Stomach (tissue), 9 donors: Measurements from ENCODE around the gene NCKAP5. TPM values are rescaled to one million over a fixed set of nuclear protein-coding genes. Genes with fewer than 3 reads are reported as not detected.

ENCODE experiments used
- DNase-seq, 2 donors: peaks; one replicate each; pipeline versions ENCODE4 v3.0.0 to v3.0.0-alpha.2; 2013 to 2019
- H3K27ac ChIP-seq, 5 donors: fragments of 200-600 bp in 4 of 5; sonication (generic) in 4 of 5; one replicate each; pipeline ENCODE4 v1.5.1; 2013 to 2019; ENCODE audit warnings: mild to moderate bottlenecking in 1 of 5, moderate library complexity in 1 of 5
- H3K27me3 ChIP-seq, 3 donors: fragments of 200-600 bp; sonication (generic); one replicate each; pipeline ENCODE4 v1.5.1; 2017 to 2019; ENCODE audit warnings: mixed run types in 1 of 3
- H3K36me3 ChIP-seq, 4 donors: fragments of 200-600 bp; sonication (generic); 1 replicate in 3 of 4; 2 replicates in 1 of 4; pipeline ENCODE4 v1.5.1; 2016 to 2019
- H3K4me1 ChIP-seq, 4 donors: fragments of 200-600 bp; sonication (generic); one replicate each; pipeline ENCODE4 v1.5.1; 2016 to 2019
- H3K4me3 ChIP-seq, 4 donors: fragments of 200-600 bp; sonication (generic) in 3 of 4; one replicate each; pipeline ENCODE4 v1.5.1; 2016 to 2019; ENCODE audit warnings: mild to moderate bottlenecking in 1 of 4
- H3K9me3 ChIP-seq, 4 donors: fragments of 200-600 bp; sonication (generic); one replicate each; pipeline ENCODE4 v1.5.1; 2016 to 2019
- EP300 ChIP-seq: sonication (generic); formaldehyde crosslinking; IDR thresholded peaks from one replicate; pipeline ENCODE4 v1.6.1; 2017; ENCODE audit warnings: antibody characterized with exemption
- POLR2A ChIP-seq, 4 donors: fragments of 450-650 bp; IDR thresholded peaks; one replicate each; pipeline ENCODE4 v1.6.1; 2016; ENCODE audit warnings: antibody characterized with exemption in 4 of 4, control low read depth in 2 of 4, mild to moderate bottlenecking in 1 of 4, moderate library complexity in 1 of 4
- POLR2AphosphoS5 ChIP-seq, 3 donors: sonication (generic); formaldehyde crosslinking; IDR thresholded peaks; one replicate each; pipeline ENCODE4 v1.6.1; 2016; ENCODE audit warnings: antibody characterized with exemption in 3 of 3
- WGBS, 5 donors: extraction: QIAGEN DNeasy Blood & Tissue Kit in 3 of 5; methylation state at CpG; one replicate each; pipeline versions ENCODE4 v1.1.5 to v1.1.7; 2013 to 2018; 5-methylcytosine and 5-hydroxymethylcytosine counted together
- intact Hi-C: fragments of 100-400 bp; cut with DNase I; formaldehyde crosslinking; loops from one replicate; pipeline ENCODE4 v1.15.1; 2023; ENCODE audit warnings: low total_unique reads
- polyA plus RNA-seq, 3 donors: library from polyadenylated mRNA; stranded (reverse); fragments of 200-250 nt; gene quantifications; one replicate each; pipeline ENCODE4 v1.2.3, GENCODE V29; 2013
- total RNA-seq, 5 donors: library from RNA; depleted of rRNA; stranded (reverse); fragments of >200 nt; gene quantifications; one replicate each; pipeline versions ENCODE4 v1.1.0 to v1.2.3, GENCODE V29; 2014 to 2016
- TF ChIP-seq, protein P1 (sequence below), 7 experiments: fragments of 450-650 bp in 4 of 7; fragments of 200-600 bp in 3 of 7; sonication (generic) in 3 of 7; IDR thresholded peaks; one replicate each; pipeline ENCODE4 v1.5.1; 2016 to 2019; ENCODE audit warnings: antibody characterized with exemption in 7 of 7, control low read depth in 2 of 7, mild to moderate bottlenecking in 1 of 7
- donor health status: healthy with polysubstance abuse.
- donor health status: Bipolar disorder and iron deficiency.
- donor health status: healthy.

The NCKAP5 gene
- total and polyA plus RNA-seq, 8 donors = 0.58 to 8.0 (median 1.6) TPM; not detected in 1

DNA sequence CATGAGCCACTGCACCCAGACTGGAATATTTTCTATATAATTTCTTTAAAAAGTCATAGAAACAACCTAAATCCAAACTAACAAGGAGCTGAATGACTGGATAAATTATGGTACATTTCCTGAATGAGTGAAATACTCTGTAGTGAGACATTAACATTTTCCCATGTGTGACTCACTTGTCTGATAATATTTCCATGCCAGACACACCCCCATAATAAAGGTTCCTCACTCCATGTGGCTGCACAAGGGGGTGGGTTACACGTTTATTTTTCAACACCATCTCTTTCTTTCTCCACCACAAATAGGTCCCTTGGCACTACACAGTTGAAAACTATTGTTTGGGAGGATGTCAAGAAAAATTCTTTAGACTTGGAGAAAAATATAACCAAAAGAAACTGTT, 632.0 kb downstream of the NCKAP5 start:
- 25 to 43% (median 35%) methylated on average over 1 of the region's 1 CpG for WGBS, 5 donors
- H3K4me1 ChIP-seq = no peaks in the 10 kb centered on the region
- intact Hi-C loops = no loop called here

DNA sequence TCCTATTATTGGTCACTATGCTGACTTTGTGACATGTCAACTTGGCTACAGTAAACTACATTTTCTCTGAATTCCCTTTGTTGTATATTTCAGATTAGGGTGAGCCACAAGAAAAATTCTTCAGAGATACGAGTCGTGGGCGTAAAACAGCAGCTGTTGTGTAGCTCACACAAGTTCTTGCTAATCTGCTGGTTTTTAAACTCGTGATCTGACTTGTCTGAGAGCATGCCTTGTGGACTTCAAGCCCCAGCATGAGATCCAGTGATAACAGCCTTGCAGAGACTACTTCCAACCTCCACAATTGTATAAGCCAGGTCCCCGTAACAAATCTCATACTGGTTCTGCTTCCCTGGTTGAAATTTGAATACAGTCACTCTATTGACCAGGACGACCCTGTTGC, 638.5 kb downstream of the NCKAP5 start:
- no peak for TF ChIP-seq EP300
- no peak for TF ChIP-seq POLR2A (IDR thresholded peaks at IDR 0.05)
- TF ChIP-seq, protein P1, sequence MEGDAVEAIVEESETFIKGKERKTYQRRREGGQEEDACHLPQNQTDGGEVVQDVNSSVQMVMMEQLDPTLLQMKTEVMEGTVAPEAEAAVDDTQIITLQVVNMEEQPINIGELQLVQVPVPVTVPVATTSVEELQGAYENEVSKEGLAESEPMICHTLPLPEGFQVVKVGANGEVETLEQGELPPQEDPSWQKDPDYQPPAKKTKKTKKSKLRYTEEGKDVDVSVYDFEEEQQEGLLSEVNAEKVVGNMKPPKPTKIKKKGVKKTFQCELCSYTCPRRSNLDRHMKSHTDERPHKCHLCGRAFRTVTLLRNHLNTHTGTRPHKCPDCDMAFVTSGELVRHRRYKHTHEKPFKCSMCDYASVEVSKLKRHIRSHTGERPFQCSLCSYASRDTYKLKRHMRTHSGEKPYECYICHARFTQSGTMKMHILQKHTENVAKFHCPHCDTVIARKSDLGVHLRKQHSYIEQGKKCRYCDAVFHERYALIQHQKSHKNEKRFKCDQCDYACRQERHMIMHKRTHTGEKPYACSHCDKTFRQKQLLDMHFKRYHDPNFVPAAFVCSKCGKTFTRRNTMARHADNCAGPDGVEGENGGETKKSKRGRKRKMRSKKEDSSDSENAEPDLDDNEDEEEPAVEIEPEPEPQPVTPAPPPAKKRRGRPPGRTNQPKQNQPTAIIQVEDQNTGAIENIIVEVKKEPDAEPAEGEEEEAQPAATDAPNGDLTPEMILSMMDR (IDR thresholded peaks at IDR 0.05) = no peak
- no peak for TF ChIP-seq POLR2AphosphoS5 (IDR thresholded peaks at IDR 0.05)
- H3K4me1 ChIP-seq = no peaks in the 10 kb centered on the region
- no peak overlapping the region for H3K4me3 ChIP-seq
- intact Hi-C loops = no loop called here
- WGBS, 5 donors = 43 to 66% (median 47%) methylated on average over 6 of the region's 6 CpGs
- H3K9me3 ChIP-seq = no peaks in the 10 kb centered on the region
- no peak overlapping the region for H3K27ac ChIP-seq
- H3K27me3 ChIP-seq = no peaks in the 10 kb centered on the region
- no peaks in the 10 kb centered on the region for H3K36me3 ChIP-seq
- no peak for DNase-seq

More for the DNA sequence above, 632.0 kb downstream of the NCKAP5 start:
- H3K9me3 ChIP-seq = no peaks in the 10 kb centered on the region
- H3K4me3 ChIP-seq = no peak overlapping the region
- TF ChIP-seq, protein P1 (IDR thresholded peaks at IDR 0.05) = no peak
- TF ChIP-seq POLR2AphosphoS5 (IDR thresholded peaks at IDR 0.05) = no peak
- no peak for TF ChIP-seq EP300
- no peak for TF ChIP-seq POLR2A (IDR thresholded peaks at IDR 0.05)
- H3K27me3 ChIP-seq = no peaks in the 10 kb centered on the region
- H3K36me3 ChIP-seq = no peaks in the 10 kb centered on the region
- DNase-seq = no peak
- H3K27ac ChIP-seq = no peak overlapping the region

GRCh38 chr2:132923787-132924186, 644.5 kb downstream of the NCKAP5 start:
- 54 to 67% (median 61%) methylated on average over 3 of the region's 3 CpGs for WGBS, 5 donors
- peaks cover 0 to 4% (median 0%) of the 10 kb centered on the region in 4 donors for H3K4me1 ChIP-seq
- DNase-seq = peak in 1 of 2 donors; percentile 72
- no peaks in the 10 kb centered on the region for H3K36me3 ChIP-seq
- no peak overlapping the region for H3K27ac ChIP-seq
- no peak overlapping the region for H3K4me3 ChIP-seq
- no peaks in the 10 kb centered on the region for H3K9me3 ChIP-seq
- TF ChIP-seq, protein P1 (IDR thresholded peaks at IDR 0.05) = no peak
- TF ChIP-seq POLR2A (IDR thresholded peaks at IDR 0.05) = no peak
- TF ChIP-seq EP300 = no peak
- TF ChIP-seq POLR2AphosphoS5 (IDR thresholded peaks at IDR 0.05) = no peak
- H3K27me3 ChIP-seq = no peaks in the 10 kb centered on the region
- intact Hi-C loops = no loop called here

DNA sequence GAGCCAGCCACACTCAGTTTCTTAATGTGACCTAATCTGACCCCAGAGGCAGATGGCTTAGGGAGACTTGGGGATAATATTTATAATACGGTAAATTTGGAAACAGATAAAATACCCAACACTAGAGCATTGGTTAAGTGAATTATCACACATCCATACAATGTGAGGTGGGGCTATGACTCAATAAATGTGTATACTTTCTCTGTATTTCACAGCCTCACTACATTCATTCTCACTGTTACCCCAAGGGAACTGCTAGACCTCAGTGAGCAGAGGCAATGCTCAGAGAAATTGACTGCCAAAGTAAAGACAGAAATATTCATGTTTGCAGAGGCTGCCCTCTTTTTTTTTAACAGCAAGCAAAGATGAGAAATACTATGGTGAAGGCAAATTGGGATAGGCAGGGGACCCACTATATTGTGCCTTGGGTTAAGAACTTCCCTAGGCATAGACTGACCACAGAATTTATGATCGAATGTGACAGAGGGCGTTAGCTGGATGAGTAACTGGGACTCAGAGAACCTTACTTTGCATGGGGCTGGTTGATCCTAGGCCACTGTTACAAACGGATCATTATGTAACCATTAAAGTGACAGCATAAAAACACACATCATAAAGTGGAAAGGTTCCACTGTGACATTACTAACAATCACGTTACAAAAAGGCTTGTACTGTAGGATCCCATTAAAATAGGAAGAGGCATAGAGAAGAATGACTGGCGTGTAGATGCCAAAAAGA, 652.3 kb downstream of the NCKAP5 start:
- no peaks in the 10 kb centered on the region for H3K27me3 ChIP-seq
- intact Hi-C loops = no loop called here
- H3K36me3 ChIP-seq = no peaks in the 10 kb centered on the region
- no peaks in the 10 kb centered on the region for H3K9me3 ChIP-seq
- no peaks in the 10 kb centered on the region for H3K4me1 ChIP-seq
- H3K27ac ChIP-seq = no peak overlapping the region
- H3K4me3 ChIP-seq = no peak overlapping the region
- no peak for DNase-seq
- 66 to 81% (median 80%) methylated on average over 6 of the region's 6 CpGs for WGBS, 5 donors
- TF ChIP-seq POLR2A (IDR thresholded peaks at IDR 0.05) (no peak), EP300 (no peak), POLR2AphosphoS5 (IDR thresholded peaks at IDR 0.05) (no peak)
- TF ChIP-seq, protein P1 (IDR thresholded peaks at IDR 0.05) = no peak
